ENCODE results near the gene SLC34A3.
"Not testable (repeated sequence)": the region's sequence is repeated elsewhere in the genome, so short reads cannot be mapped to it uniquely, and the experiment has no call there.

Gene SLC34A3

DNA sequence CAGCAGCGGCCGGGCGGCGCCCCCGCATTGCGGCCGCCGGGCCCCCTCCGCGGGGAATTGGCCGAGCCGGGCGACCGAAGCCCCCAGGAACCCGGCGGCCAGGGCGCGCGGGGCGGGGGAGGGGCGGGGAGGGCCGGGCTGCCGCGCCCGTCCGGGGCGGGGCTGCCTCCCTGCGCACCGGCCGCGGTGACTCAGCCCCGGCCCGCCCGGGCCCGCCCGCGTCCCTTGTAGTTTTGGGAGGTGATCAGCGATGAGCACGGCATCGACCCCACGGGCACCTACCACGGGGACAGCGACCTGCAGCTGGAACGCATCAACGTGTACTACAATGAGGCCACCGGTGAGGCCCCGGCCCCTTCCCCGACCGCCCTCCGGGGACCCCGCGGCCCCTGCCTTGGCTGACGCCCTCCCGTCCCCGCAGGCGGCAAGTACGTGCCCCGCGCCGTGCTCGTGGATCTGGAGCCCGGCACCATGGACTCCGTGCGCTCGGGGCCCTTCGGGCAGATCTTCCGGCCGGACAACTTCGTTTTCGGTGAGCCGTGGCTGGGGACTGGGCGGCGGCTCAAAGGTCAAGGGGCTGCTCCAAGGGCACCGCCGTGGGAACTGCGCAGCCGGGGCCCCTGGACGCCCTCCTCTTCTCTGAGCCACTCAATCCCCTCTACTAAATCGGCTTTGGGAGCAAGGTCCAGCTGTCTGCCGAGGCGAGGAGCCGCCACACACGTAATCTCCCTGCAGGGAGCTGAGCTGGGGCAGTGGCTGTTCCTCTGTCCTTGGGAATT, 11.0 kb downstream of the SLC34A3 start:
- H3K4me3 Mint-ChIP-seq, result peak overlapping the region; percentile 89 to 96 (median 93)
- H3K9me3 Mint-ChIP-seq, result no peaks in the 10 kb centered on the region
- peak overlapping the region; percentile 73 to 95 (median 74) for H3K27ac Mint-ChIP-seq
- no peaks in the 10 kb centered on the region for H3K27me3 Mint-ChIP-seq (ENCODE audit: low read depth)
- peaks cover 19% of the 10 kb centered on the region for H3K36me3 Mint-ChIP-seq (ENCODE audit: low read depth)
- TF ChIP-seq, protein P1, sequence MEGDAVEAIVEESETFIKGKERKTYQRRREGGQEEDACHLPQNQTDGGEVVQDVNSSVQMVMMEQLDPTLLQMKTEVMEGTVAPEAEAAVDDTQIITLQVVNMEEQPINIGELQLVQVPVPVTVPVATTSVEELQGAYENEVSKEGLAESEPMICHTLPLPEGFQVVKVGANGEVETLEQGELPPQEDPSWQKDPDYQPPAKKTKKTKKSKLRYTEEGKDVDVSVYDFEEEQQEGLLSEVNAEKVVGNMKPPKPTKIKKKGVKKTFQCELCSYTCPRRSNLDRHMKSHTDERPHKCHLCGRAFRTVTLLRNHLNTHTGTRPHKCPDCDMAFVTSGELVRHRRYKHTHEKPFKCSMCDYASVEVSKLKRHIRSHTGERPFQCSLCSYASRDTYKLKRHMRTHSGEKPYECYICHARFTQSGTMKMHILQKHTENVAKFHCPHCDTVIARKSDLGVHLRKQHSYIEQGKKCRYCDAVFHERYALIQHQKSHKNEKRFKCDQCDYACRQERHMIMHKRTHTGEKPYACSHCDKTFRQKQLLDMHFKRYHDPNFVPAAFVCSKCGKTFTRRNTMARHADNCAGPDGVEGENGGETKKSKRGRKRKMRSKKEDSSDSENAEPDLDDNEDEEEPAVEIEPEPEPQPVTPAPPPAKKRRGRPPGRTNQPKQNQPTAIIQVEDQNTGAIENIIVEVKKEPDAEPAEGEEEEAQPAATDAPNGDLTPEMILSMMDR (IDR thresholded peaks at IDR 0.05; ENCODE audit: unreplicated experiment in 3 of 3), result no peak
- peaks cover 34% of the 10 kb centered on the region for H3K4me1 Mint-ChIP-seq

DNA sequence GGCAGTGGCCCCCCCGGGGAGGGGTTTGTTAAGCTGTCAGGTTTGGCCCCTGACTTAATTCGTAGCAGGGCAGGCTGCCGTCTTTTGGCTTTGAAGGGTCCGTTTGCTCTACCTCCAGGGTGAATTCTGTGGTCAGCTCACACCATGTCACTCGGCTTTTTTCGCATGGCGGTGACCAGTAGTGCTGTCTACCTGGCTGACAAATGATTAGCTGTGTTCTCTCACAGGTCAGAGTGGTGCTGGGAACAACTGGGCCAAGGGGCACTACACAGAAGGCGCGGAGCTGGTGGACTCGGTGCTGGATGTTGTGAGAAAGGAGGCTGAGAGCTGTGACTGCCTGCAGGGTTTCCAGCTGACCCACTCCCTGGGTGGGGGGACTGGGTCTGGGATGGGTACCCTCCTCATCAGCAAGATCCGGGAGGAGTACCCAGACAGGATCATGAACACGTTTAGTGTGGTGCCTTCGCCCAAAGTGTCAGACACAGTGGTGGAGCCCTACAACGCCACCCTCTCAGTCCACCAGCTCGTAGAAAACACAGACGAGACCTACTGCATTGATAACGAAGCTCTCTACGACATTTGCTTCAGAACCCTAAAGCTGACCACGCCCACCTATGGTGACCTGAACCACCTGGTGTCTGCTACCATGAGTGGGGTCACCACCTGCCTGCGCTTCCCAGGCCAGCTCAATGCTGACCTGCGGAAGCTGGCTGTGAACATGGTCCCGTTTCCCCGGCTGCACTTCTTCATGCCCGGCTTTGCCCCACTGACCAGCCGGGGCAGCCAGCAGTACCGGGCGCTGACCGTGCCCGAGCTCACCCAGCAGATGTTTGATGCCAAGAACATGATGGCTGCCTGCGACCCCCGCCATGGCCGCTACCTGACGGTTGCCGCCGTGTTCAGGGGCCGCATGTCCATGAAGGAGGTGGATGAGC, 11.8 kb downstream of the SLC34A3 start:
- TF ChIP-seq, protein P1 (IDR thresholded peaks at IDR 0.05; ENCODE audit: unreplicated experiment in 3 of 3), result no peak
- H3K4me1 Mint-ChIP-seq, result peaks cover 34% of the 10 kb centered on the region
- H3K4me3 Mint-ChIP-seq, result peak overlapping the region; percentile 89 to 96 (median 93)
- peaks cover 19% of the 10 kb centered on the region for H3K36me3 Mint-ChIP-seq (ENCODE audit: low read depth)
- no peaks in the 10 kb centered on the region for H3K27me3 Mint-ChIP-seq (ENCODE audit: low read depth)
- H3K27ac Mint-ChIP-seq, result peak overlapping the region; percentile 13 to 90 (median 74)
- H3K9me3 Mint-ChIP-seq, result no peaks in the 10 kb centered on the region

DNA sequence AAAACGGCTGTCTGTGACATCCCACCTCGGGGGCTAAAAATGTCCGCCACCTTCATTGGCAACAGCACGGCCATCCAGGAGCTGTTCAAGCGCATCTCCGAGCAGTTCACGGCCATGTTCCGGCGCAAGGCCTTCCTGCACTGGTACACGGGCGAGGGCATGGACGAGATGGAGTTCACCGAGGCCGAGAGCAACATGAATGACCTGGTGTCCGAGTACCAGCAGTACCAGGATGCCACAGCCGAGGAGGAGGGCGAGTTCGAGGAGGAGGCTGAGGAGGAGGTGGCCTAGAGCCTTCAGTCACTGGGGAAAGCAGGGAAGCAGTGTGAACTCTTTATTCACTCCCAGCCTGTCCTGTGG, 12.5 kb downstream of the SLC34A3 start:
- Mint-ChIP-seq H3K4me3 (peak overlapping the region; percentile 89 to 96 (median 93)), H3K4me1 (peaks cover 31% of the 10 kb centered on the region), H3K27ac (peak overlapping the region in 1 of 3 experiments; percentile 65), H3K36me3 (ENCODE audit: low read depth) (peaks cover 19% of the 10 kb centered on the region)
- not testable (repeated sequence) for H3K9me3 Mint-ChIP-seq; H3K27me3 Mint-ChIP-seq (ENCODE audit: low read depth)

DNA sequence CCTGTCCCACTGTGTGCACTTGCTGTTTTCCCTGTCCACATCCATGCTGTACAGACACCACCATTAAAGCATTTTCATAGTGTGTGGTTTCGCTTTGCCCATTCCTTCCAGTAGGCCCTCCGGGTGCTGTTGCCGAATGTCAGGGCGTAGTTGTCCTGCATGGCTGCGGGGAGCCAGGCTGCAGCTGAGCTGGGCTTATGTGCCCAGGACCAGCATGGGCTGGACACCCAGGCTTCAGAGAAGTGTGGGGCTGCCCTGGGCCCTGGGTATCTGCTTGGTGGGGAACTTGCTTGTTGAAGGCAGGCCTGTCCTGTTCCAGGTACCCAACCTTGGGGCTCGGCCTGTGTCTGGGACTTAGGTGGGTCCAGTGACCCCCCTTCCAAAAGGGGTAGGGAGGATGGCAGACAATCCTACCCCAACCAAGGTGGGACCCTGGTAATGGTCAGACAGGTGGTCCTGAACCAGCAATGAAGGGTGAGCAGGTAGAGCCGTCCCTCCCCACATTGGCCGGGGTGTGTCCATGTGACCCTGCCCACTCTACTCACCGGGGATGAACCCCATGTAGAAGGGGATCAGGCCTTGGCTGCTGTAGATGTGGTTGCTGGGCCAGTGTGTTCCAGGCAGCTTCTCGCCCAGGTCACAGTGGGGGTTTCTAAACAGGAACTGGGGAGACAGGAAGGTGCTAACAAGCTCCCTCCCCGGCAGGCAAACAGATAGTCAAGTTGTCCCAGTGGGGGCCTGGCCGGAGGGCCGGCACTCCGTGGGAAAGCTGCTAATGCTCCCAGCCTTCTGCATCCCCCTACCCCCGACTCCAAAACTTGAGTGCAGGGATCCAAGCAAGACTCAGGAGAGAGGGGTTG, 13.2 kb downstream of the SLC34A3 start:
- Mint-ChIP-seq H3K27ac (peak overlapping the region in 2 of 3 experiments; percentile 61 to 65), H3K27me3 (ENCODE audit: low read depth) (no peaks in the 10 kb centered on the region), H3K4me3 (peak overlapping the region; percentile 89 to 96 (median 93)), H3K4me1 (peaks cover 27% of the 10 kb centered on the region), H3K36me3 (ENCODE audit: low read depth) (peaks cover 19% of the 10 kb centered on the region), H3K9me3 (no peaks in the 10 kb centered on the region)
- TF ChIP-seq, protein P1 (IDR thresholded peaks at IDR 0.05; ENCODE audit: unreplicated experiment in 3 of 3), result no peak

DNA sequence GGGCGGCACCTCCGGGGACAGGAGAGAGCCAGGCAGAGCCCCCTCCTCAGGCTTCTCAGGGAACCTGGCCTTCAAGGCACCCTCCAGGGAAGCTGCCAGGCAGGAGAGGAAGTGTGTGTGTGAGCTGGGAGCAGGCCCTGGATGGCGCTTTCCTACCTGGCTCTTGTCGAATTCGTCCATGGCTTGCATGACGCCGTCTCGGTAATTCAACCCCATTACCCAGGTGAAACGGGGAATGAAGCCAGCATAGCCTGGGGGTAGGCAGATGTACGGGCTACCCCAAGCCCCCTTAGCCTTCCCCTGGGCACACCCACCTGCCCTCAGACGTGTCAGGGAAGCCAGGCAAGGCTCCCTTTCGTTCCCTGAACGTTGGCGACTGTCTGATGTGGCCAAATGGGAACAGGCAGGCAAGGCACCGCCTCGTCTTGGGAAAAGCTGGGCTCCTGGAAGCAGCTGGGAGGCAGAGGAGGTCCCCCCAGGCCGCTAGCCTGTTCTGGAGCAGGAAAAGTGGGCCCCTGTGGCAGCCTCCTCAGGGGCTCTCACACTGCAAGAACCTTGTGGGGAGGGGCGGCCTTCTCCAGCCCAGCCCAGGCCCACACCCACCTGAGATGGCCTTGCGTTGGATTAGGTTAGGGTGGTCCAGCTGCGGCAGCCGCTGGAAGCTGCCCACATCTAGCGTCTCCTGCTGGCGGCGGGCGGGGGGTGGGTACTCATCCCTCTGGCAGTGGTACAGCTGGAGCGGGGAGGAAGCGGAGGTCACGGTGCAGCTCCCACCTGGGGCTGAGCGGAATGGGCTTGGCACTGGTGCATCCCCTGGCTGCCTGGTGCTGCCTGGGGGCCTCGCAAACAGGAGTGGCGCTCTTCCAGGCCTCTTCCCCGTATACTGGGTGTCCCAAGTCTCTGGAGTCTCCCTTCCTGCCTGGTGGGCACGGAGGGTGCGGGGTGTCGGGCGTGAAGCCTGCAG, 14.1 kb downstream of the SLC34A3 start:
- peaks cover 24% of the 10 kb centered on the region for H3K4me1 Mint-ChIP-seq
- H3K27ac Mint-ChIP-seq, result peak overlapping the region in 1 of 3 experiments; percentile 61
- TF ChIP-seq, protein P1 (IDR thresholded peaks at IDR 0.05; ENCODE audit: unreplicated experiment in 3 of 3), result no peak
- H3K4me3 Mint-ChIP-seq, result peak overlapping the region in 2 of 3 experiments; percentile 17 to 89
- H3K36me3 Mint-ChIP-seq (ENCODE audit: low read depth), result peaks cover 19% of the 10 kb centered on the region
- no peaks in the 10 kb centered on the region for H3K9me3 Mint-ChIP-seq
- H3K27me3 Mint-ChIP-seq (ENCODE audit: low read depth), result no peaks in the 10 kb centered on the region
